ENCODE results near the gene ICE2.
"Not testable (repeated sequence)": the region's sequence is repeated elsewhere in the genome, so short reads cannot be mapped to it uniquely, and the experiment has no call there.

ICE2 gene

GRCh38 chr15:60448668-60449360 lies 30.1 kb downstream of the ICE2 start:
- no peak for DNase-seq (ENCODE audit: low read depth in 3 of 3)

- no peak for DNase-seq (ENCODE audit: low read depth in 3 of 3)
Measured at GRCh38 chr15:60444289-60444912, 34.5 kb downstream of the ICE2 start.

DNA sequence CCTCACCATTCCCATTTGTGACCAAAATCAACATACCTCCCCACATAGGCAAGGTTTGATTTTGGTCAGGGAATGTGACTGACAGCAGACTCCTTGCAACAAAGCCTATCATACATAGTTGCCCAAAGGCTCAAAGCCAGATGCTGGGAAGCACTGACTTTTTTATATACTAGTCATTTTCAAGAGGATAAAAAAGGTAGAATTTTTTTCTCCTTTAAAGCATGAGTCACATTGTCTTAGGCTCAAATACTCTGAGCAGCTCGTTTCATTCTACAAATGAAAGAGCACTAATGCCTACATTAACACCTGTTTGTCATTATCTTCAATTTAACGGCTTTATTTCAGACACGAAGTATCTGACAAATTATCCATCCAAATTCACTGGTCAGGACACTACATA lies 36.2 kb downstream of the ICE2 start:
- DNase-seq (ENCODE audit: low read depth in 3 of 3), result no peak

DNA sequence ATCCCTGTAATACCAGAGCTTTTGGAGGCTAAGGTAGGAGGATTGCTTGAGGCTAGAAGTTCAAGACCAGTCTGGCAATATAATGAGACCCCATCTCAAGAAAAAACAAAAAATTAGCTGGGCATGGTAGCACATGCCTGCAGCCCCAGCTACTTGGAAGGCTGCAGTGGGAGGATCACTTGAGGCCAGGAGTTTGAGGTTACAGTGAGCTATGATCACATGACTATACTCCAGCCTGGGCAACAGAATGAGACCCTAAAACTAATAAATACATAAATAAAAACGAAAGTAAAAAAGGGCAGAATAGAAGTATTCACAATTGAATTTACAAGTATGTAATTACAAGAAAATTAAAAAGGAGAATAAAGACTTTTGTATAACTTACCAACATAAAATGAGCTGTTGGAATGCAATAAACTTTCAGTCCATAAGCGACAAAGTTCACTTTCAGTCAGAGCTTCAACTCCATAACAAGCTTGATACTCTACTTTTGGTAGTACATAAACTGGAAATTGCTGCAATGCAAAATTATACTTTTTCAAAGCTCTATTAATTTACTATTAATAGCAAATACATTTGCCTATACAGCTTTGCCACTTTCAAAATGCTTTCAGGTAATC lies 36.8 kb downstream of the ICE2 start:
- DNase-seq (ENCODE audit: low read depth in 3 of 3), result no peak

- DNase-seq (ENCODE audit: low read depth in 3 of 3), result no peak
Measured at GRCh38 chr15:60441331-60441730, 37.6 kb downstream of the ICE2 start.

- DNase-seq (ENCODE audit: low read depth in 3 of 3), result no peak
Measured at GRCh38 chr15:60438646-60439045, 40.3 kb downstream of the ICE2 start.

DNA sequence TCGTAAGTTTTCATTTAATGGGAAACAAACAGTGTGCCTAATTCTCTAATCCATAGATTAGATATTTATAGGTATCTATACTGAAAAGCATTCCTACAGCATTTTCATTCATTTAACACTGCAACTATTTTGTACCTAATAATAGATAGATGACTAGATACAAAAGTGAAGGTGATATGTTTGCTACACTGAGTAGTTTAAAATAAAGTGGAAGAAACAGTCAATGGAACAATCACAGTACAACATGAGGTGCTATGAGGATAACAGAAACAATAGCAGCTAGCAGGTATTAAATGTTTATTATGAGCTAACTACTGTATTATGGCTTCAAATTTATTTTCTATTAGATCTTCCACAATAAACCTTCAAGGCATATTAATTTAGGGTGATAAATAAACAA lies 50.0 kb downstream of the ICE2 start:
- DNase-seq (ENCODE audit: low read depth in 3 of 3), result no peak

DNA sequence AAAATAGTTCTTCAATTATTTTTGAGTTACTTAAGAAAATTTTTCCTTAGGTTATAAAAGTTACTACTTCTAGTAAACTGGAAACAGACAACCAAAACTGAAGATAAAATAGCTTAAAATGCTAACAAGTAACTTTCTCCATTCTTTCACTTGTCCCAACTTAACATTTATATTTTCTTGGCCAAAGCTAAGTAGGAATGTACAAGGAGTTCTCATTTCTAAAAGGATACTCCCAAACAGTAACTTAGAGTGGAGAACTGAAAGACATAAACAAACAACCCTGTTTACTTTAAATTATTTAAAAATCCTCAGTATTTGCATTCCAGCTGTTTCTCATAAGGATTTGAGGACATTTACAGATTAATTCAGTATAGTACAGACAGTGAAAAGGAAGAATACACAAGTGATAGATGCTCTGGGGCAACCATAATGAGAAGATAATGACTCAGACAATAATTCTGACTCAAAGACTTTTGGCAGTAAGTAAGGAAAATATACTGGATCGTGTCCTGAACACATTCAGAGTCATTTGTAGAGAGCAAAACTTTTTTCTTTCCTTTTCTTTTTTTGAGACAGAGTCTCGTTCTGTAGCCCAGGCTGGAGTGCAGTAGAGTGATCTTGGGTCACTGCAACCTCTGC lies 52.0 kb downstream of the ICE2 start:
- DNase-seq (ENCODE audit: low read depth in 3 of 3), result no peak

GRCh38 chr15:60425461-60425860 lies 53.5 kb downstream of the ICE2 start:
- no peak for DNase-seq (ENCODE audit: low read depth in 3 of 3)

- DNase-seq (ENCODE audit: low read depth in 3 of 3), result no peak
Measured at GRCh38 chr15:60424006-60424405, 54.9 kb downstream of the ICE2 start.

GRCh38 chr15:60423537-60423936 lies 55.4 kb downstream of the ICE2 start:
- DNase-seq (ENCODE audit: low read depth in 3 of 3), result no peak

- DNase-seq (ENCODE audit: low read depth in 3 of 3), result no peak
Measured at GRCh38 chr15:60421544-60421943, 57.4 kb downstream of the ICE2 start.

DNA sequence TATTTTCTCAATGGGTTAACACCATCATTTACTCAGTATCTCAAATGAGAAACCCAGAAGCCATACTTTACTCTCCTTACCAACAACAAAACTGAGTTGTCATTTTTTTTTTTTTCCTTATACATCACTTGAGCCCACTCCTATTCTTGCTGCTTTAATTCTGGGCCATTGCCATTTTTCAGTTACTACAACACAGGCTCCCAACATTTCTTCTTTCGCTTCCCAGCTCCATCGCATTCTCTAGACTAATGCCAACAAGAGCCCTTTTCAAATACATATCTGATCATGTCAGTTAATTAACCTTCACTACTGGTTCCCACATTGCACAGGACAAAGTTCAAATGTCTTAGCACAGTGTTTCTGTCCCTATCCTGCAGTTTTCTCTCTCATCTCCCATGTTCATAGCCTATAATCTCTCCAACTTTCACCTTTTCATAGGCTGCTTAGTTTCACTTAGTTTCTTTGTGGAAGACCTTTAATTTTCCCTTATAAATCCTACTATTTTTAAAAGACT lies 58.7 kb downstream of the ICE2 start:
- no peak for DNase-seq (ENCODE audit: low read depth in 3 of 3)

DNA sequence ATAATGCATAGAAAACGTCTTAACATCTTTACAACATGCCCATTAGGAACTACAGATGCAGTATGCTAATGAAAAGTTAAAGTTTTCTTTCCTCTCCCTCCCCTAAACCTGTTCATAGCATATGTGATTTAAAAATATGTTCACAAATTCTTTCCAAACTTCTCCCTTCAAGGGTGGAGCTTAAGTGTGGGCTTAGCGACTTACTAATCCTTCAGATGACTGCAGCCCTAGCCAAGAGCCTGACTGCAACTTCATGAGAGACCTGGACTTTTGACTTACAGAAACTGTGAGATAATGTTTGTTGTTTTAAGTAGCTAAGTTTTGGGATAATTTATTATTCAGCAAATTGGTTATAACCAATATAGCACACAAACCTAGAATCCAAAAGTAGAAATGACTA lies 59.2 kb downstream of the ICE2 start:
- DNase-seq (ENCODE audit: low read depth in 3 of 3), result no peak

- no peak for DNase-seq (ENCODE audit: low read depth in 3 of 3)
Measured at GRCh38 chr15:60418096-60418495, 60.8 kb downstream of the ICE2 start.

DNA sequence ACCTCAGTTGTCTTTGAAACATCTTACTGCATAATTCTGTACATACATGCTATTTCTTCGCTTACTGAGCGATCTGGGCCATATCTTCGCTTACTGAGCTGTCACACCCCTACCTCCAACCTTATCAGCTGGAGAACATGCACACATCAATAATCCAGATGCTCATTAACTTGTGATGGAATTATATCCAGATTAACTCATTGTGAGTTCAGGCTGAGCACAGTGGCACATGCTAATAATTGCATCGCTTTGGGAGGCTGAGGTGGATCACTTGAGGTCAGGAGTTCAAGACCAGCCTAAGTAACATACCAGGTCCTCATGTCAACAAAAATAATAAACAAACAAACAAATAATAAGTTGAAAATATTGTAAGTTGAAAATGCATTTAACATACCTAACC lies 61.8 kb downstream of the ICE2 start:
- no peak for DNase-seq (ENCODE audit: low read depth in 3 of 3)

DNA sequence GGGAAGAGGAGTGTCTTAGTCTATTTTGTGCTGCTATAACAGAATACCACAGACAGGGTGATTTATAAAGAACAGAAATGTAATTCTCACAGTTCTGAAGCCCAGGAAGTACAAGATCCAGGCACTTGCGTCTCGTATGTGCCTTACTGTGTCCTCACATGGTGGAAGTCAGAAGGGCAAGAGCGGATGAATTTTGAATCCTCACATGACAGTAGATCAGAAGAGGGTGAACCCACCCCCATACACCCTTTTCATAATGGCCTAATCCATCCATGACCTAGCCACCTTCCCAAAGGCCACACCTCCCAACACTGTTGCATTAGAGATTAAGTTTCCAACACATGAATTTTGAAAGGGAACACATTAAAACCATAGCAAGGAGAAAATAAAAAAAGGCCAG lies 62.5 kb downstream of the ICE2 start:
- DNase-seq (ENCODE audit: low read depth in 3 of 3), result no peak

DNA sequence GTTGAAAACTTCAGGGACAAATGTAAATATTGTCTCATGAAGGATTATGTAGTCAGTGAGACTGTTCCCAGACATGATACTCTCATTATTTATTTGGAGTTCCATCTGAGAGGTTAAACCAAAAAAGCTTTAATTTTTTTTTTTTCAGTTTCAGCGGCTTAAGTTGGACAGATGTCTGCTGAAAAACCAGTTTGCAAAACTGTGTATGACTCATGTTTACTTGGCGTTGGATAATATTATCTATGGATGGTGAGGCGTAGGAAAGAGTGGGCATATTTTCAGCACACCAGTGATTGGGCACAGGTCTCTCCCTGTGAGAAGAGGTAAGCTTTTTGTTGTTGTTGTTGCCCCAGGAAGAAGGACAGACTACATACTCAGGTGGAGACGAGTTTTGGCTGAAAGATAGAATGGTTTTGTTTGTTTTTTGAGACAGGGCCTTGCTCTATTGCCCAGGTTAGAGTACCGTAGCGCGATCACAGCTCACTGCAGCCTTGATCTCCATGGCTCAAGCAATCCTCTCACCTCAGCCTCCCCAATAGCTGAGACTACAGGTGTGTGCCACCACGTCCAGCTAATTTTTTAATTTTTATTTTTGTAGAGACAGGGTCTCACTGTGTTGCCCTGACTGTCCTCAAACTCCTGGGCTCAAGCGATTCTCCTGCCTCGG lies 64.8 kb downstream of the ICE2 start:
- DNase-seq (ENCODE audit: low read depth in 3 of 3), result no peak

DNA sequence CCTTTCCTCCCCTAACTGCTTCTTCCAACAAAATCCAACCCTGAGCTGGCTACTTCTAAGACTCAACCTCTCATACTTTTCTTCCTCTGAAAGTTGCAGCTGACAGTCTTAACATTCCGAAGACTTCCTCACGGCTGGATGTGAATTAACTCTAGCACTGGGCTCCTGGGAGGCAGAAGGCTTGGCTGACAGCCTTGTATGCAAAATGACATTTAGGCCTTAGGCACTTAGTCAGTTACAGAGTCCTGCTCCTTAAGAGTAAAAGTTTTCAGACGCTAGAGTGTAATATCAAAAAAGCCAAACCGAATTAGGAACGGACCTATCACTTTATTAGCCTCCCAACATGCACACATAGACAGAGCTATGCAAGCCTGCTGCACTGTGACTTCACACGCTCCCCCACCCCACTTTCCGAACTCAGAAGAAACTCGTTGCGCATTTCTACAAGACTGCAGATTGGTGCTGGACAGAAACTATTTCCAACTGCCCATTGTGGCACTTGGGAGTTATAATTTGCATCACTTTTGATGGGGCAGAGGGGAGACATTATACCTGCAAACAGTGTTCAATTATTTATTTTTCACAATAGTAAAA lies 65.6 kb downstream of the ICE2 start:
- no peak for DNase-seq (ENCODE audit: low read depth in 3 of 3)

DNA sequence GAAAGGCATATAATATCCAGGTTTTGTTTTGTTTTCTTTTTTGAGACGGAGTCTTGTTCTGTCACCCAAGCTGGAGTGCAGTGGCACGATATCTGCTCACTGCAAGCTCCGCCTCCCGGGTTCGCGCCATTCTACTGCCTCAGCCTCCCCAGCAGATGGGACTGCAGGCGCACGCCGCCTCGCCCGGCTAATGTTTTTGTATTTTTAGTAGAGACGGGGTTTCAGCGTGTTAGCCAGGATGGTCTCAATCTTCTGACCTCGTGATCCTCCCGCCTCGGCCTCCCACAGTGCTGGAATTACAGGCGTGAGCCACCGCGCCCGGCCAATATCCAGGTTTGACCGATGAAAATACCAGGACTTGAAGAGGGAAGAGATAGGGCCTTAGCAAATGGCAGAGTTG lies 66.1 kb downstream of the ICE2 start:
- DNase-seq (ENCODE audit: low read depth in 3 of 3), result not testable (repeated sequence)

- no peak for DNase-seq (ENCODE audit: low read depth in 3 of 3)
Measured at GRCh38 chr15:60411774-60412425, 67.0 kb downstream of the ICE2 start.

Measured in stimulated activated CD4-positive, alpha-beta T cell treated with anti-CD3 and anti-CD28 coated beads, TNF-alpha, amount 100 ng/mL, for 24 hours (primary cell).